OCI-LY1 (cell line): Measurements from ENCODE around the gene VTA1.

Experiments used
- H2AFZ ChIP-seq: fragments of 200-600 bp; sonication (generic), shearing (Covaris generic); 2 replicates; pipeline ENCODE4 v1.6.0; 2014; ENCODE audit warnings: antibody characterized with exemption, mild to moderate bottlenecking, low read length
- H3F3A ChIP-seq: fragments of 200-600 bp; sonication (generic), shearing (Covaris generic); 2 replicates; pipeline ENCODE4 v1.6.0; 2014; ENCODE audit warnings: mild to moderate bottlenecking, antibody characterized with exemption, low read length, moderate library complexity; ENCODE audit not compliant: insufficient read depth
- H3K27ac ChIP-seq: fragments of 200-600 bp; sonication (generic); 2 replicates; pipeline ENCODE4 v1.5.1; 2014; ENCODE audit warnings: low read length, mixed run types, mild to moderate bottlenecking, low read depth; ENCODE audit not compliant: poor library complexity, severe bottlenecking
- H3K27me3 ChIP-seq: fragments of 200-600 bp; sonication (generic); 2 replicates; pipeline ENCODE4 v1.6.0; 2014; ENCODE audit warnings: antibody characterized with exemption, mild to moderate bottlenecking, low read length, moderate library complexity; ENCODE audit not compliant: insufficient read depth
- H3K36me3 ChIP-seq: fragments of 200-600 bp; sonication (generic); 2 replicates; pipeline ENCODE4 v1.6.1; 2014; ENCODE audit warnings: mild to moderate bottlenecking, antibody characterized with exemption, low read length, moderate library complexity, mixed read lengths; ENCODE audit not compliant: insufficient read depth
- H3K4me1 ChIP-seq: fragments of 200-600 bp; sonication (generic); 2 replicates; pipeline ENCODE4 v1.5.1; 2014; ENCODE audit warnings: mild to moderate bottlenecking, low read length, moderate library complexity; ENCODE audit not compliant: insufficient read depth, severe bottlenecking
- H3K4me2 ChIP-seq: fragments of 200-600 bp; sonication (generic), shearing (Covaris generic); 2 replicates; pipeline ENCODE4 v1.6.1; 2014; ENCODE audit warnings: low read length
- H3K4me3 ChIP-seq: fragments of 200-600 bp; sonication (generic); 2 replicates; pipeline ENCODE4 v1.5.1; 2014; ENCODE audit warnings: low read length, low read depth, mild to moderate bottlenecking, mixed read lengths; ENCODE audit not compliant: poor library complexity, severe bottlenecking
- H3K79me2 ChIP-seq: fragments of 200-600 bp; shearing (Covaris generic); 2 replicates; pipeline ENCODE4 v1.6.1; 2016; ENCODE audit warnings: mixed run types, low read length, mixed read lengths; ENCODE audit not compliant: insufficient read depth
- H3K9ac ChIP-seq: fragments of 200-600 bp; sonication (generic), shearing (Covaris generic); 2 replicates; pipeline ENCODE4 v1.6.1; 2014; ENCODE audit warnings: mild to moderate bottlenecking, low read length, mixed read lengths
- H3K9me2 ChIP-seq: fragments of 200-600 bp; sonication (generic), shearing (Covaris generic); 2 replicates; pipeline ENCODE4 v1.6.1; 2014; ENCODE audit warnings: low read depth, mild to moderate bottlenecking, low read length, mixed read lengths
- H3K9me3 ChIP-seq: fragments of 200-600 bp; shearing (Covaris generic); 2 replicates; pipeline ENCODE4 v1.6.1; 2014; ENCODE audit warnings: low read length, mixed read lengths
- H4K20me1 ChIP-seq: fragments of 200-600 bp; sonication (generic), shearing (Covaris generic); 2 replicates; pipeline ENCODE4 v1.6.0; 2016; ENCODE audit warnings: mild to moderate bottlenecking, low read length; ENCODE audit not compliant: insufficient read depth
- EZH2 ChIP-seq: fragments of 200-600 bp; sonication (generic), shearing (Covaris generic); IDR thresholded peaks from 2 replicates; pipeline ENCODE4 v1.8.0; 2017; ENCODE audit warnings: borderline replicate concordance, mixed run types, mild to moderate bottlenecking, antibody characterized with exemption, low read length, moderate library complexity, mixed read lengths
- TF ChIP-seq, protein P1 (sequence below): fragments of 200-600 bp; sonication (generic), shearing (Covaris generic); IDR thresholded peaks from 2 replicates; pipeline ENCODE4 v1.5.1; 2017; ENCODE audit warnings: mild to moderate bottlenecking, antibody characterized with exemption, low read length, moderate library complexity, mixed read lengths

VTA1 gene

DNA sequence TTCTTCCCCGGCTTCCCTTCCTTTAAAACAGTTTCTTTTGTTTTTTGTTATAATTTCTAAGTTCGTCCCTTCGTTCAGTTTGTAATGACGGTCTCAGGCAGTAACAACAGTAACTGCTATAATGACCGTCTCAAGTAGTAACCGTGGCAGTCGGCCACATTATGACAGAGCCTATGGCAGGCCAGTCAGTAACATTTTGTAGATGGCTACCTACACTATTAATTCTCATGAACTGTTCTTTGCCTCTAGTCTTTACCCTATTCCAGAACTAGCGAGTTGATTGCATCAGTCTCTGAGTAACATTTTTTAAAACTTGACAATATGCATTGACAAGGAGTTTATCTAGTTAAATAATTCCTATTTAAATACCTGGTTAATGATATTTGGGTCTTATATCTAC lies 111.7 kb downstream of the VTA1 start:
- Histone ChIP-seq H4K20me1 (no peaks in the 10 kb centered on the region), H3F3A (no peaks in the 10 kb centered on the region), H3K9ac (no peak overlapping the region), H3K9me3 (no peaks in the 10 kb centered on the region), H3K9me2 (no peaks in the 10 kb centered on the region), H3K27ac (no peak overlapping the region), H3K4me2 (no peak overlapping the region), H2AFZ (no peak overlapping the region), H3K36me3 (no peaks in the 10 kb centered on the region), H3K4me1 (no peaks in the 10 kb centered on the region), H3K4me3 (no peak overlapping the region), H3K27me3 (no peaks in the 10 kb centered on the region), H3K79me2 (no peaks in the 10 kb centered on the region)
- no peak for TF ChIP-seq EZH2
- TF ChIP-seq, protein P1, sequence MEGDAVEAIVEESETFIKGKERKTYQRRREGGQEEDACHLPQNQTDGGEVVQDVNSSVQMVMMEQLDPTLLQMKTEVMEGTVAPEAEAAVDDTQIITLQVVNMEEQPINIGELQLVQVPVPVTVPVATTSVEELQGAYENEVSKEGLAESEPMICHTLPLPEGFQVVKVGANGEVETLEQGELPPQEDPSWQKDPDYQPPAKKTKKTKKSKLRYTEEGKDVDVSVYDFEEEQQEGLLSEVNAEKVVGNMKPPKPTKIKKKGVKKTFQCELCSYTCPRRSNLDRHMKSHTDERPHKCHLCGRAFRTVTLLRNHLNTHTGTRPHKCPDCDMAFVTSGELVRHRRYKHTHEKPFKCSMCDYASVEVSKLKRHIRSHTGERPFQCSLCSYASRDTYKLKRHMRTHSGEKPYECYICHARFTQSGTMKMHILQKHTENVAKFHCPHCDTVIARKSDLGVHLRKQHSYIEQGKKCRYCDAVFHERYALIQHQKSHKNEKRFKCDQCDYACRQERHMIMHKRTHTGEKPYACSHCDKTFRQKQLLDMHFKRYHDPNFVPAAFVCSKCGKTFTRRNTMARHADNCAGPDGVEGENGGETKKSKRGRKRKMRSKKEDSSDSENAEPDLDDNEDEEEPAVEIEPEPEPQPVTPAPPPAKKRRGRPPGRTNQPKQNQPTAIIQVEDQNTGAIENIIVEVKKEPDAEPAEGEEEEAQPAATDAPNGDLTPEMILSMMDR = no peak

DNA sequence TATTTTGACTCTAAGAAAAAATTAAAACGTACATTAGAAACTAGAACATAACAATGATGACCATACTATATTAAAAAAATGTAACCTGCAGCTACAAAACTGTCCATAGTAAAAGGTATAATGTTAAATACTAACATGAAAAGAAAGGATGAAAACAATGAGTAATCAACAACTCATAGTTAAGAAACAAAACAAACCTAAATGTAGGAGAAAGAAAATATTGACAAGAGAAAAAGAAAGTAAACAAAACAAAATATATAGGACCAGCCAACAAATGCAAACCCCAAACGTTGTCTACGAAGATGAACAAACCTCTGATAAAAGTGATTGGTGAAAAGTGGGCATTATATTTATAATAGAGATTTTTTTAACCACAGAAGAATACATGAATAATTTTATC lies 113.7 kb downstream of the VTA1 start:
- no peaks in the 10 kb centered on the region for H3K27me3 ChIP-seq
- H3K79me2 ChIP-seq = no peaks in the 10 kb centered on the region
- H3K9me2 ChIP-seq = no peaks in the 10 kb centered on the region
- H3K4me1 ChIP-seq = no peaks in the 10 kb centered on the region
- no peak overlapping the region for H3K27ac ChIP-seq
- no peak overlapping the region for H3K9ac ChIP-seq
- no peaks in the 10 kb centered on the region for H3K9me3 ChIP-seq
- no peaks in the 10 kb centered on the region for H4K20me1 ChIP-seq
- no peak overlapping the region for H2AFZ ChIP-seq
- no peak for TF ChIP-seq EZH2
- TF ChIP-seq, protein P1 = no peak
- H3K36me3 ChIP-seq = no peaks in the 10 kb centered on the region
- H3K4me3 ChIP-seq = no peak overlapping the region
- no peak overlapping the region for H3K4me2 ChIP-seq
- H3F3A ChIP-seq = no peaks in the 10 kb centered on the region

DNA sequence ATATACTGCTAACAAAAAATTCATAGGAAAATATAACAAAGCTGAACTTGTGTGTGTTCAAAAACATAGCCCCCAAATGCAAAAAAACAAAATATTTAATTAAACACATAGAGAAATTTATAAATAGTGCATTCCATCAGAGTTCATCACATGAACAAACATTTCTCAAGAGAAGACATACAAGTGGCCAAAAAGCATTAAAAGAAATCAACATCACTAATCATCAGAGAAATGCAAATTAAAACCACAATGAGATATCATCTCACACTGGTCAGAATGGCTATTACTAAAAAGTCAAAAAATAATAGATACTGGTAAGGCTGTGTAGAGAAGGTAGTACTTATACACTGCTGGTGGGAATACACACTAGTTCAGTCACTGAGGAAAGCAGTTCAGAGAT lies 115.2 kb downstream of the VTA1 start:
- no peaks in the 10 kb centered on the region for H3K9me2 ChIP-seq
- H3F3A ChIP-seq = no peaks in the 10 kb centered on the region
- H3K27me3 ChIP-seq = no peaks in the 10 kb centered on the region
- no peak overlapping the region for H3K4me3 ChIP-seq
- no peaks in the 10 kb centered on the region for H3K36me3 ChIP-seq
- no peaks in the 10 kb centered on the region for H3K79me2 ChIP-seq
- no peaks in the 10 kb centered on the region for H4K20me1 ChIP-seq
- H3K4me2 ChIP-seq = no peak overlapping the region
- H3K27ac ChIP-seq = no peak overlapping the region
- TF ChIP-seq EZH2 = no peak
- TF ChIP-seq, protein P1 = no peak
- H3K9me3 ChIP-seq = no peaks in the 10 kb centered on the region
- no peak overlapping the region for H3K9ac ChIP-seq
- H3K4me1 ChIP-seq = no peaks in the 10 kb centered on the region
- no peak overlapping the region for H2AFZ ChIP-seq
